Measurements from ENCODE around the gene ZNF254.

The ZNF254 gene

DNA sequence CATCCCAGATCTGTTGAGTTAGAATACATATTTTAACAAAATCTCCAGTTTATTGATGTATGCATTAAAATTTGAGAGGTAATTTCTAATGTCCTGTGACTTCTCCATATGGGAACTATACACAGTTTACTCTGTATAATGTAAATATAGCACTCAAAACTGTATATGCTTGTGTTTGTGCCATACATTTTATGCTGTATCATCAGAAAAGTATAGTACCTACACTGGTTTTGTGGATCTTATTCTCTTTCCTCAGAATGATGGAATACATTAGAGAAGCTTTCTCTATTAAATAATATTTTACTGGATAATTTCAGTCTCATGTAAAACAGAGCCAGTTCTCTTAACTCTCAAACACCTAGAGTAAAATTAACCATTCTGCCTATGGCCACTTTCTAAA, 53.6 kb downstream of the ZNF254 start:
- TF ChIP-seq SIN3A (IDR thresholded peaks at IDR 0.05; ENCODE audit: borderline replicate concordance, insufficient read depth, low read length) (no peak), POLR2AphosphoS5 (IDR thresholded peaks at IDR 0.05; ENCODE audit: low read depth, low read length) (no peak), FOXP2 (optimal IDR thresholded peaks at IDR 0.05; ENCODE audit: borderline replicate concordance, extremely low read depth, extremely low read length, insufficient read depth) (no peak), TAF1 (IDR thresholded peaks at IDR 0.05; ENCODE audit: borderline replicate concordance, insufficient read depth, low read length) (no peak)
- TF ChIP-seq, protein P1, sequence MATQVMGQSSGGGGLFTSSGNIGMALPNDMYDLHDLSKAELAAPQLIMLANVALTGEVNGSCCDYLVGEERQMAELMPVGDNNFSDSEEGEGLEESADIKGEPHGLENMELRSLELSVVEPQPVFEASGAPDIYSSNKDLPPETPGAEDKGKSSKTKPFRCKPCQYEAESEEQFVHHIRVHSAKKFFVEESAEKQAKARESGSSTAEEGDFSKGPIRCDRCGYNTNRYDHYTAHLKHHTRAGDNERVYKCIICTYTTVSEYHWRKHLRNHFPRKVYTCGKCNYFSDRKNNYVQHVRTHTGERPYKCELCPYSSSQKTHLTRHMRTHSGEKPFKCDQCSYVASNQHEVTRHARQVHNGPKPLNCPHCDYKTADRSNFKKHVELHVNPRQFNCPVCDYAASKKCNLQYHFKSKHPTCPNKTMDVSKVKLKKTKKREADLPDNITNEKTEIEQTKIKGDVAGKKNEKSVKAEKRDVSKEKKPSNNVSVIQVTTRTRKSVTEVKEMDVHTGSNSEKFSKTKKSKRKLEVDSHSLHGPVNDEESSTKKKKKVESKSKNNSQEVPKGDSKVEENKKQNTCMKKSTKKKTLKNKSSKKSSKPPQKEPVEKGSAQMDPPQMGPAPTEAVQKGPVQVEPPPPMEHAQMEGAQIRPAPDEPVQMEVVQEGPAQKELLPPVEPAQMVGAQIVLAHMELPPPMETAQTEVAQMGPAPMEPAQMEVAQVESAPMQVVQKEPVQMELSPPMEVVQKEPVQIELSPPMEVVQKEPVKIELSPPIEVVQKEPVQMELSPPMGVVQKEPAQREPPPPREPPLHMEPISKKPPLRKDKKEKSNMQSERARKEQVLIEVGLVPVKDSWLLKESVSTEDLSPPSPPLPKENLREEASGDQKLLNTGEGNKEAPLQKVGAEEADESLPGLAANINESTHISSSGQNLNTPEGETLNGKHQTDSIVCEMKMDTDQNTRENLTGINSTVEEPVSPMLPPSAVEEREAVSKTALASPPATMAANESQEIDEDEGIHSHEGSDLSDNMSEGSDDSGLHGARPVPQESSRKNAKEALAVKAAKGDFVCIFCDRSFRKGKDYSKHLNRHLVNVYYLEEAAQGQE (IDR thresholded peaks at IDR 0.05; ENCODE audit: insufficient read depth in 1 of 2, low read depth in 2 of 2, low read length in 2 of 2), result no peak

DNA sequence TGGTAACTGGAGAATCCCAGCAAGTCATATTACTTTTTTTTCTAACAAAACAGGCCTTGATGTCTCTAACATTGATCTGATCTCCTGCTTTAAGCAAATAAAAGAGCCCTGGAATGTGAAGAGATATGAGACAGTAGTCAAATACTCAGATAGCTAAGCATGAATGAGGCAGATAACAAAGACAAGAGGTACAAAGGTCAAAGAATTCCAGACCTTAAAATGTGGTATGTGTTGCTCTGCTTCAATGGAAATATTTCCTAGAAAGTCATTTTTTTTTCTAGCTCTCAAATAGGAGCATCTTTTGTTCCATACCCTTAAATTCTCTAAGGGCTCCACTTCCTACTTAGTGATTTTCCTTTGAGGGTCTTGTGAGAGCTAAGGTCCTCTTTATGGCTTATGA, 54.6 kb downstream of the ZNF254 start:
- TF ChIP-seq, protein P1 (IDR thresholded peaks at IDR 0.05; ENCODE audit: insufficient read depth in 1 of 2, low read depth in 2 of 2, low read length in 2 of 2), result no peak
- TF ChIP-seq FOXP2 (optimal IDR thresholded peaks at IDR 0.05; ENCODE audit: borderline replicate concordance, extremely low read depth, extremely low read length, insufficient read depth) (no peak), TAF1 (IDR thresholded peaks at IDR 0.05; ENCODE audit: borderline replicate concordance, insufficient read depth, low read length) (no peak), POLR2AphosphoS5 (IDR thresholded peaks at IDR 0.05; ENCODE audit: low read depth, low read length) (no peak), SIN3A (IDR thresholded peaks at IDR 0.05; ENCODE audit: borderline replicate concordance, insufficient read depth, low read length) (no peak)

DNA sequence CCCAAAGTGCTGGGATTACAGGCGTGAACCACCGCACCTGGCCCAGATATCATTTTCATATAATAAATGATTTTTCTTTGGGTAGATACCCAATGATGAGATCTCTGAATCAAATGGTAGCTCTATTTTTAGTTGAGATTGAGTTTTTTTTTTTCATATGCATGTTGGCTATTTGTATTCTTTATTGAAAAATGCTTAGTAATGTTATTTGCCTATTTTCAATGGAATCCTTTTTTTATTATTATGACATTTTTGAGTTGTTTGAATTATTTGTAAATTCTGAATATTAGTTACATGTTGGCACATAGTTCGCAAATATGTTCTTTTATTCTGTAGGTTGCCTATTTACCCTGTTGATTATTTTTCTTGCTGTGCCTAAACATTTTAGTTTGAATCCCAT, 55.8 kb downstream of the ZNF254 start:
- TF ChIP-seq, protein P1 (IDR thresholded peaks at IDR 0.05; ENCODE audit: insufficient read depth in 1 of 2, low read depth in 2 of 2, low read length in 2 of 2), result no peak
- TF ChIP-seq SIN3A (IDR thresholded peaks at IDR 0.05; ENCODE audit: borderline replicate concordance, insufficient read depth, low read length) (no peak), POLR2AphosphoS5 (IDR thresholded peaks at IDR 0.05; ENCODE audit: low read depth, low read length) (no peak), FOXP2 (optimal IDR thresholded peaks at IDR 0.05; ENCODE audit: borderline replicate concordance, extremely low read depth, extremely low read length, insufficient read depth) (no peak), TAF1 (IDR thresholded peaks at IDR 0.05; ENCODE audit: borderline replicate concordance, insufficient read depth, low read length) (no peak)

DNA sequence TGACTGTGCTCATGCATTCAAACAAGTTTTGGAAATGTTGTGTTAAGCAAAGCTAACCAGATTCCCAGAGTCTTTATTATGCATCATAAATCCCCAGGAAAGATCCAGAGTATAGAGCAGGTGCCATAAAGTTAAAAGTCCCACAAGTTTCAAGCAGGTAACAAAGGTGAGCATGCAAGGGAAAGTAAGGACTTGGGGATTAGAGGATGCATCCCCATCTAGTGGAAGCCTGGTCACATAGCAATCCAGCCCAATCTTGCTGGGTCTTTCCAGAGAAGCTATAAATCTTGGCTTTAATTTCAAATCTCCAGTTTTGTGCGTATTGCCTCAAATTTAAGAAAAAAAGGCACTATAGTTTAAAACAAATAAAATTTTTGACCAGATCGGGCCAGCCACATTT, 72.7 kb downstream of the ZNF254 start:
- TF ChIP-seq POLR2AphosphoS5 (IDR thresholded peaks at IDR 0.05; ENCODE audit: low read depth, low read length), result no peak
- TF ChIP-seq, protein P1 (IDR thresholded peaks at IDR 0.05; ENCODE audit: insufficient read depth in 1 of 2, low read depth in 2 of 2, low read length in 2 of 2), result no peak
- TF ChIP-seq FOXP2 (optimal IDR thresholded peaks at IDR 0.05; ENCODE audit: borderline replicate concordance, extremely low read depth, extremely low read length, insufficient read depth), result no peak
- TF ChIP-seq TAF1 (IDR thresholded peaks at IDR 0.05; ENCODE audit: borderline replicate concordance, insufficient read depth, low read length), result no peak
- no peak for TF ChIP-seq SIN3A (IDR thresholded peaks at IDR 0.05; ENCODE audit: borderline replicate concordance, insufficient read depth, low read length)

DNA sequence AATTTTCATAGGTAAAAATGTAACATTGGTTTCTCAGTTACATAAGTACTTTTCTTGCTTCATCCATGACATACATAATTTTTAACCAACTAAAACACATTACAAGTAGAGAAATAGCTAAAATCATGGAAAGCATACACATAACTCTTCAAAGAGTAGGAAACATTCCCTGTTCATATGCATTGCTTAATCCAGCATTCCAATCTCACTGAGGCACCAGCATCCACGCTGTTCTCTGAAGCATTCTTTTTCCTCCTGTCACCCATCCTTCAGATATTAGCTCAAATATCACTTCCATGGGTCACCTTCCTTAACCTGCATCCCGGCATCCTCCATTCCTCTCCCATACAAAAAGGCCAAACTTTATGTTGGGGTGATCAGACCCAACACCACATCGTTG, 79.1 kb downstream of the ZNF254 start:
- TF ChIP-seq TAF1 (IDR thresholded peaks at IDR 0.05; ENCODE audit: borderline replicate concordance, insufficient read depth, low read length), result no peak
- no peak for TF ChIP-seq SIN3A (IDR thresholded peaks at IDR 0.05; ENCODE audit: borderline replicate concordance, insufficient read depth, low read length)
- TF ChIP-seq FOXP2 (optimal IDR thresholded peaks at IDR 0.05; ENCODE audit: borderline replicate concordance, extremely low read depth, extremely low read length, insufficient read depth), result no peak
- TF ChIP-seq POLR2AphosphoS5 (IDR thresholded peaks at IDR 0.05; ENCODE audit: low read depth, low read length), result no peak

Data from PFSK-1 (cell line).